Panc1 (cell line): ENCODE measurements around the gene PLXNA2. TPM values are rescaled to one million over a fixed set of nuclear protein-coding genes. Genes with fewer than 3 reads are reported as not detected.

Experiments
- ATAC-seq: fragments of 200-7000 bp; cut with Tn5 transposase; 2 replicates; pipeline ENCODE4 v1.9.1; 2020; ENCODE audit warnings: mild to moderate bottlenecking, moderate library complexity
- BruUV-seq: library from RNA; stranded (reverse); fragments of 400-500 nt; replicated peaks from 2 replicates; lab custom pipeline; 2021; lab: Mats Ljungman, UMichigan
- CTCF ChIA-PET: fragments of 300-600 bp; sonication (Branson Sonifier 250); formaldehyde crosslinking; loops from one replicate; lab custom pipeline; 2022; ENCODE audit warnings: antibody characterized with exemption; lab: Charles Lee
- POLR2A ChIA-PET: fragments of 300-600 bp; sonication (Branson Sonifier 250); formaldehyde crosslinking; loops from one replicate; lab custom pipeline; 2022; ENCODE audit warnings: antibody characterized with exemption; lab: Charles Lee
- DNase-seq: peaks from one replicate; pipeline ENCODE4 v3.0.0-alpha.2; 2010; ENCODE audit warnings: low read depth, low spot score
- H3K27ac ChIP-seq: 2 replicates; pipeline ENCODE4 v1.5.1; 2011; ENCODE audit warnings: mild to moderate bottlenecking, low read length, inconsistent platforms
- H3K27me3 ChIP-seq: fragments of 200-500 bp; sonication (Bioruptor generic); 2 replicates; pipeline ENCODE4 v1.6.0; 2014; ENCODE audit warnings: low read length, inconsistent platforms; ENCODE audit not compliant: control insufficient read depth, insufficient read depth
- H3K36me3 ChIP-seq: fragments of 200-500 bp; sonication (Bioruptor generic); 2 replicates; pipeline ENCODE4 v1.5.1; 2014; ENCODE audit warnings: inconsistent platforms, mild to moderate bottlenecking, low read length, moderate library complexity; ENCODE audit not compliant: control insufficient read depth, insufficient read depth
- H3K4me1 ChIP-seq: 2 replicates; pipeline ENCODE4 v1.5.1; 2011; ENCODE audit warnings: inconsistent platforms, mild to moderate bottlenecking, low read length, moderate library complexity; ENCODE audit not compliant: control insufficient read depth, insufficient read depth
- H3K4me3 ChIP-seq, 2 experiments: 2 replicates each; pipeline ENCODE4 v1.5.1; 2011 to 2012; ENCODE audit warnings: low read depth in 2 of 2, low read length in 2 of 2, mild to moderate bottlenecking in 2 of 2, inconsistent platforms in 1 of 2, moderate library complexity in 1 of 2
- H3K9me3 ChIP-seq: fragments of 200-500 bp; sonication (Bioruptor generic); 2 replicates; pipeline ENCODE4 v1.5.1; 2014; ENCODE audit warnings: low read depth, mild to moderate bottlenecking, inconsistent platforms, low read length, moderate library complexity; ENCODE audit not compliant: control insufficient read depth, insufficient read depth
- CTCF ChIP-seq: fragments of 450-650 bp; IDR thresholded peaks from 2 replicates; pipeline ENCODE4 v1.5.1; 2017; ENCODE audit warnings: mild to moderate bottlenecking
- POLR2AphosphoS5 ChIP-seq: IDR thresholded peaks from 2 replicates; pipeline ENCODE4 v1.6.1; 2012; ENCODE audit warnings: mild to moderate bottlenecking, low read depth, low read length, moderate library complexity
- REST ChIP-seq, 2 experiments: IDR thresholded peaks; 2 replicates each; pipeline ENCODE4 v1.6.1; 2011 to 2012; ENCODE audit warnings: low read depth in 2 of 2, control low read depth in 1 of 2, low read length in 1 of 2, mild to moderate bottlenecking in 1 of 2, moderate library complexity in 1 of 2; ENCODE audit not compliant: insufficient read depth in 1 of 2
- SIN3A ChIP-seq: IDR thresholded peaks from 2 replicates; pipeline ENCODE4 v1.6.1; 2012; ENCODE audit warnings: low read depth, mild to moderate bottlenecking, low read length, moderate library complexity, borderline replicate concordance; ENCODE audit not compliant: insufficient read depth
- TCF7L2 ChIP-seq: IDR thresholded peaks from 2 replicates; pipeline ENCODE4 v1.6.1; 2011; ENCODE audit warnings: mild to moderate bottlenecking, low read depth, low read length, inconsistent platforms
- in situ Hi-C: cut with HindIII; loops from 2 replicates; pipeline ENCODE4 v1.10.0; 2016; ENCODE audit warnings: low sequenced_read_pairs, low pct_unique_long_range_greater_than_20kb
- intact Hi-C: fragments of 100-400 bp; cut with micrococcal nuclease; formaldehyde crosslinking; loops from one replicate; pipeline ENCODE4 v1.10.0; 2022; ENCODE audit not compliant: unreplicated experiment
- total RNA-seq: library from RNA; stranded (reverse); gene quantifications from one replicate; pipeline ENCODE4 v1.2.1, GENCODE V29; 2021; ENCODE audit not compliant: unreplicated experiment

Gene PLXNA2
- total RNA-seq, 1 experiment from 2014 or later: 0.98 TPM

GRCh38 chr1:208250613-208251012, 6.4 kb upstream of the PLXNA2 start:
- BruUV-seq: no TSS peak
- no peak for TF ChIP-seq REST (IDR thresholded peaks at IDR 0.05; ENCODE audit: insufficient read depth in 1 of 2, low read depth in 2 of 2, low read length in 1 of 2)
- no peak for TF ChIP-seq SIN3A
- TF ChIP-seq TCF7L2: no peak
- no peak for TF ChIP-seq POLR2AphosphoS5
- no peak for TF ChIP-seq CTCF
- H3K27me3 ChIP-seq: peaks cover 8% of the 10 kb centered on the region
- no peak overlapping the region for H3K4me3 ChIP-seq
- no peak overlapping the region for H3K27ac ChIP-seq
- intact Hi-C loops: no loop called here
- H3K36me3 ChIP-seq: no peaks in the 10 kb centered on the region
- in situ Hi-C loops: no loop called here
- ChIA-PET POLR2A (no interaction called here), CTCF (interaction anchor here (0.6 kb wide), 1 partner anchor 30 kb away, joined by 8 read pairs; no protein-coding TSS in a partner anchor)
- ATAC-seq (no peak), DNase-seq (no peak)
- H3K9me3 ChIP-seq: no peaks in the 10 kb centered on the region
- no peaks in the 10 kb centered on the region for H3K4me1 ChIP-seq

GRCh38 chr1:208248991-208249696, 5.0 kb upstream of the PLXNA2 start:
- ATAC-seq (no peak), DNase-seq (no peak)
- no peak for TF ChIP-seq SIN3A
- no peak for TF ChIP-seq CTCF
- TF ChIP-seq TCF7L2: no peak
- TF ChIP-seq POLR2AphosphoS5: no peak
- no peak for TF ChIP-seq REST (IDR thresholded peaks at IDR 0.05; ENCODE audit: insufficient read depth in 1 of 2, low read depth in 2 of 2, low read length in 1 of 2)
- Histone ChIP-seq H3K27ac (no peak overlapping the region), H3K4me3 (no peak overlapping the region), H3K27me3 (peaks cover 15% of the 10 kb centered on the region), H3K36me3 (no peaks in the 10 kb centered on the region), H3K4me1 (peaks cover 8% of the 10 kb centered on the region), H3K9me3 (no peaks in the 10 kb centered on the region)
- POLR2A ChIA-PET: no interaction called here
- intact Hi-C loops (loop anchor here (5.0 kb wide), 1 partner anchor 367 kb away; no protein-coding TSS in a partner anchor), in situ Hi-C loops (no loop called here)
- no TSS peak for BruUV-seq
- CTCF ChIA-PET: interaction anchor here (0.7 kb wide), 1 partner anchor 204 kb away, joined by 3 read pairs; no protein-coding TSS in a partner anchor
